ENCODE results near the gene ATG2A. TPM values are rescaled to one million over a fixed set of nuclear protein-coding genes. Genes with fewer than 3 reads are reported as not detected.

ATG2A gene
- polyA plus RNA-seq, 1 donor: 16.4 TPM

DNA sequence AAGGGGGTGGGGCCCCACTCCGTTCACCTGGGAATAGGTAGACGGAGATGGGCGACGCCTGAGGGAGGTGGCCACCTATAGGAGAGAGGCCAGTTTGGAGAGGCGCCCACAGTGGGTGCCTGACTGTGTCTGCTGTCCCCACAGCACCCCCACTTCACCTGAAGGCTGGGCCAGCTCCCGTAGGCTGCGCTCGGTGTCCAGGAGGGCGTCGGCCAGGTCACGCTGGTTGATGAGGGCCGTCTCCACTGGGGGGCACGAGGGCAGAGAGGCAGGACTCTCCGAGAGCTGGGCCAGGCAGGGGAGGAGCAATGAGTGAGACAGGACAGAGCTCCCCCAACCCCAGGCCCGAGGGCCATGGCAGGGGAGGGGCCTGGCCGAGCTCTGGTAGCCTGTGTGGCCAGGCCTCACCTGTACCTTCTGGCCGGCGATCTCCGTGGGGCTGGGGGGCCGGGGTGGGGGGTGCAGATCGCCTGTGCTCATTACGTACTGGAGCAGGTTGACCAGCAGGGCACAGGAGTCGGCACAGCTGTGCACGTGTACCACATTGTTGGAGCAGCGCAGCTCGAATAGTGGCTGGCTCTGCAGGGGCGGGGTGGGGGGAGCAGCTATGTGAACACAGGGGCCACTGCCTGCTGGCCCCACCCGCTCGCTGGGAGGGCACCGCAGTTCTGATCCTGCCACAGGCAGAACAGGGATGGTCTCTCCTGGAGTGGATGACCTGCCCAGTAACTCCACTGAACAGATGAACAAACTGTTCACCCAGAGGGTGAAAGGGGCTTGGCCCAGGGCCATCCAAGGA lies 14.7 kb downstream of the ATG2A start:
- DNase-seq: no peak

DNA sequence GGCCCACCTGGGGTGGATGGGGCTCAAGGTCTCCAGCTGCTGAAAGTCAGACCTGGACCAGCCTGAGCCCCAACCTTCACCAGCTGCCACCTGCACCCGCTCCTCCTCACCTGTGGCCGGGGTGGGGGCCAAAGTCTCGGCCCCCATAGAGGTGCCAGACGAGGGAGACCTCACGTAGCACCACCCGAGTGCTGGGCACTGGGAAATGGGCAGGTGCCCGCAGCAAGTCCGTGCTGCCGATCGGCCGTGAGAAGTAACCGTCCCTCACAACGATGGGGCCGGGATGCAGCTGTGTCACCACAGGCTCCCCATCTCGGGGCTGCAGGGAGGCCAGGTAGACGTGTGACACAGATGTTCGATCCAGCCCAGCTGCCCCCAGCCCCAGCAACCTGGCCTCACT lies 16.2 kb downstream of the ATG2A start:
- no peak for DNase-seq

DNA sequence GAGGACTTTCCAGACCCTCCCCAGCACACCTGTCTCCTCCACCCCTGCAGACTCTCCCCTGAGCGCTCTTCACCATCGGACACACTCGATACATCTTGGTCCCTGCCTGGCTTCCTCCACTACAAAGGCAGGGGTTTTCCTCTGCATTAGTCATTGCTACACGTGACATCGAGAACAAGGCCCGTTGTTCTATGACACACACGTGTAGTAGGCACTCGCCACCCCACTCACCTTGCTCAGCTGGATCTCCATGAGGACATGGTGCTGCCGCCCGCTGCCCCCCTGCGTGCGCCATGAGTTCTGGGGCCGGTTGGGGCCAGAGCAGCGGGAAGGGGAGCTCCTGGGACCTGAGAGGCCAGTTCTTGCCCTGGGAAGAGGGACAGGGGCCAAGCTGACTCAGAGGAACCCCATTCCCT lies 16.7 kb downstream of the ATG2A start:
- DNase-seq: no peak

DNA sequence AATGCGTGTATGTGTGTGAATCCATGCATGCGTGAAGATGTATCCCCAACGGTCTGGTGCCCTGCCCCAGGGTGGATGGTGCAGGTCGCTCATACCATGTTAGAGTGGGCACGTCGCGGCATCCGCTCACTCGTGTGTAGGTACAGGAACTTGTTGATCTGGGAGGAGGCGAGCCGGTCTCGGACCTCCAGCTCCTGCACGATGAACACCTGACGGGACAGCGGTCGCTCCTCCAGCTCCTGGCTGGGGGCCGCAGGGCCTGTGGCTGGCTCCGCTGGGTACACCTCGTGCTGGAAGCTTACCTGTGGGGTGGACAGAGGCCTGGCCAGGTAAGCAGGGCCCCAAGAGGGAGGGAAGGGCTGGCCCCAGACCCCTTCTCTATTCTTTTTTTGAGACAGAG lies 18.5 kb downstream of the ATG2A start:
- no peak for DNase-seq

DNA sequence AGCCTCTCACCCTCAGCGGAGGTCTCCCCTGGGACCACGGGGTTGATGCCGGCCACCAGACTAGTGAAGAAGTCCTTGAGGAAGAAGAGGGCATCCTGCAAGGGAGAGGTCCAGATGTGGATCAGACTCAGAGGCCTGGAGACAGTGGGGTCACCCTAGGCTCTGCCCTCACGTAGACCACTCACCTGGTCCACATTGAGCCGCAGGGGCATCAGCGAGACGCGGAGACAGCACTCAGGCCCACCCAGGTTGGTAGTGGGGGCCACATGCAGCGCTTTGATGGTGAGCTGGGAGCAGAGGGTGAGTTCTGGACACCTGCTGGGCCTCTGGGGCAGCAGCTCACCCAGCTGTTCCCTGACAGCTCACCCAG lies 18.9 kb downstream of the ATG2A start:
- no peak for DNase-seq

DNA sequence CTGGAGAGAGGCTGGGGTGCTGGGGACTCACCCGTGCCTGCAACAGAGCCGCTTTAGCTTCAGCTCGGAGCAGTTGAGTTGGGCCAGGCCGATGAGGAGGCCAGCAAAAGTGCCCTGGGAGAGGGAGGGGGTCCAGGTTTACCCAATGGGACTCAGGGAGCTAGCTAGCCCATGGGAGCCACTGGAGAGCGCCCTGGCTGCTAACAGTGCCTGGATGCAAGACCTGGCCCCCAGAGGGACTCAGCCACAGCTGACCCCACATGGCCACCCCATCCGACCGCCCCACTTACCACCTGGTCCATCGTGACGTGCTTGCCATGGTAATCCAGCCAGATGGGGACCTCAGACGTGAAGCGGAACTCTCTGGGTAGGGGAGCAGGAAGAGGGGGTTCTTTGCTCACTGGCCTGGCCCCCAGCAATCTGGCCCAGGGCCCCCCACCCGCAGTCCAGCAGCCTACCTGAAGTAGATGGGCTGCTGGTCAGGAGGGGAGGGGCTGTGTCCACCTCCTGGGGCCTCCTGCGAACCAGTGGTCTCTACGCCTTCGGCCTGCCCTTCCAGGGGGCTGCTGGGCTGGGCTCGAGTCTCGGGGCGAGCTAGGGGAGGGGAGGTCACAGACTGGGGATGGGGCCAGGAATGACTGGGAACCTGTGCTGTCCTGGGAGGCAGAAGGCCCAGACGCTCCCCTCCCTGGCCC lies 19.5 kb downstream of the ATG2A start:
- no peak for DNase-seq

DNA sequence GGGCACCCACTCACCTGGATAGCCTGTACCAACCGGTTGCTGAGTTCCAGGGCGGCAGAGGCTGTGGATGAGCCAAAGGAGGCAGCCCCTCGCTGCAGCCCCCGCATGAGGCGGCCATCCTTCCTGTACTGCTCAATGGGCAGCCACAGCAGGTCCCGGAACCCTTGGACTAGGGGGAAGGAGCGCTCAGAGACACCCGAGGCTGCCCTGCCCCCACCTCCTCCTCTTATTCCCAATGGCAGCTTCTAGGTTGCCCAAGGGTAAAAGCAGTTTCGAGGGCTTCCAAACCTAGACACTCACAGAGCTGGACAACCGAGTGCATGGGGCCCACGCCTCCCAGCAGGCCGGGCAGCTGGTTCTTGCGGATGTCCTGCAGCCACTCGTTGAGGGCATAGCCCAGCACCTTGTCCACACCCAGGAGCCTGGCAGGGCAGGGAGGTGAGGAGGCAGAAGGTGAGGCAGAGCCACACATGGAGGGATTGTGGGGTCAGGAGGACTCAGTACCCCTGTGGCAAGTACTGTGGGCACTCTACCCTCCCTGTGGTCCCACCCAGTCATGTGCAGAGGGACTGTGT lies 20.5 kb downstream of the ATG2A start:
- DNase-seq: no peak

DNA sequence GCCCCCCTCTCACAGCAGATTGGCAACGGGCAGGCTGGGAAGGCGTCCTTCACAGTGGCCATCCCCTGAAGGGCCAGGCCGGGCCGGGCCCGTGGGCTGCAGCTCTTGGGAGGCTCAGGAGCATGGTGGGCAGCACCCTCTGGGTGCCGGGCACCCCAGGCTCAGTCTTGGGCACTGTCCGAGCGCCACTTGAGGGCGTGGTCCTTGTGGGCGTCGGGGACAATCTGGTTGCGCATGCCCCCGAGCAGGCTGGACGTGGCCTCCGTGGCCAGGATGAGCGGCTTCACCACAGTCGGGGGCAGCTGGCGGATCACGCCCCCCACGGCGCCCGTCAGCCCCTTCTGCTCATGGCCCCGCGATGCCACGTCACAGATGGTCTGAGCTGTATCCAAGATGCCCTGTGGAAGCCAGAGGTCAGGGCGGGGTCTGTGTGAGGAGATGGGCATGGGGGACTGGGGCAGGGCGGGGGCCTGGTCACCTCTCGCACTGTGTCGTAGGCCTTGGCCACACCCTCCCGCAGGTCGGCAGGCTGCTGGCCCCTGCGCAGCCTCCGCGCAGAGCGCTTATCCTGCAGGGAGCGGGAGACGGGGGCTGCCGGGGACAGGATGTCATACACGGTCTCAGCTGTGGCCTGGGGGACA lies 22.1 kb downstream of the ATG2A start:
- DNase-seq: no peak

DNA sequence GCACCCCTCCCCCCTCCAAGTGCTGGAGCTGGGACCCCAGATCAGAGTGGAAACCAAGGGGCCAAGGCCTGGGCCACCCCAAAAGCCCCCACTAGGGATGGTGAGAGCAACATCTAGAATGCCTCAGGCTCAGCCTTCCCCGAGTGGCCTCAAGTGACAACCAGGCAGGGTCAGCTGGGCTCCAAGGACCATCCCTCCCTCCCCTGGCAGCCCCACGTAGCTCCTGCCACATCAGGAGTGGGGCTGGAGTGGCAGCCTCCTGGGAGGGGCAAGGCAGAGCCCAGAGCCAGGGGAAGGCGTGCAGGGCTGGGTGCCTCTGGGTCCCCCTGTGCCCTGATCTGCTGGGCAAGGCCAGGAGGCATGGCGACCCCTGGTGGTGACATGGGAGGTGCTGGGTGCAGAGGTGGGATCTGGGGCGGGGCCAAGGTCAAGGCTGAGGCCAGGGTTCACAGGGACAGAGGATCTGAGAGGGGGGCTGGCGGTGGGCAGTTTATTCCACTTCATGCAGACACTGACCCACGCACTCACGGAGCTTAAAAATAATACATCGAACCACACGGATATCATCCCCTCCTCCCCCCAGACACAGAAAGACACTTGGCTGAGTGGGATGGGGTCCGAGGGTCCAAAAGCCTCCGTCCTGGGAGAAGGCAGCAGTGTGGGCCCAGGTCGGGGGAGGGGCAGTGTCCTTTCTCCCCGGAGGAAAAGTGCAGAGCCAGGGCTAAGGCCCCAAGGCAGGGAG lies 22.8 kb downstream of the ATG2A start:
- DNase-seq: no peak

DNA sequence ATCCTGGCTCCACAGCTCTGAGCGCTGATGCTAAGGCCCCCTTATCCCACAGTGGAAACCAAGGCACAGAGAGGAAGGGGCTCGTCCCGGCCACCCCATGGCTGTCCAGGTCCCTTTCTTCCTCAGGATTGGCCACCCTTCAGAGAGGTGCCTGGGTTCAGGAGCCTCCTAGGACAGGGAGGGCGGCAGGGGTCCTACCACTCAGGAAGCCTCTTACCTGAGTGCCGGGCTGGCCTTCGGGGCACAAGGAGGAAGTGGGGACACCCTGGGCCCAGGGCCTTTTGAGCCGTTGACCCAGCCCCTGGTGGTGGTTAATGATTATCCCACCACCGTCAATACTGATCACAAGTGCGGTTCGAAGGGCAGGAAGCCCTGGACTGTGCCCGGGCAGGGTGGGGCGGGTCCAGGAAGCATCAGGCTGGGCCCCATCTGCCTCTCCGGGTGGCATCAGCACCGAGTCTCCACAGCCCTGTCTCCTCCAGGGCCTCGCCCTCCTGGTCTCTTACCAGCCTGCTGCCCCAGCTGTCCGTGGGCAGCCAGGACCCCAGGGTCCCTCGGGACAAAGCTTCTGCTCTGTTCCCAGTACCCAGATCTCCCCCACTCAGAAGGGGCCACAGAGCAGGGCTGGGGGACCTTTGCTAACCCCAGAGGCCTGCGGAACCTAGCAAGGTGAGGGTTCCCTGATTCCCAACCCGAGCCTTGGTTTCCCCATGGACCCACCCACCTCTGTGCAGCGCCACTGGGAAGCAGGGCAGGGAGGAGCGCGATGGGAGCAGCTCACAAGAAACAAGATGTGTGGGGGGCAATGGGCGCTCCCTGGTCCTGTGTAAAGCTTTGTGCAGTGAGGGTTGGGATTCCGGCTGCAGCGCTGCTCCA lies 23.6 kb downstream of the ATG2A start:
- DNase-seq: no peak

DNA sequence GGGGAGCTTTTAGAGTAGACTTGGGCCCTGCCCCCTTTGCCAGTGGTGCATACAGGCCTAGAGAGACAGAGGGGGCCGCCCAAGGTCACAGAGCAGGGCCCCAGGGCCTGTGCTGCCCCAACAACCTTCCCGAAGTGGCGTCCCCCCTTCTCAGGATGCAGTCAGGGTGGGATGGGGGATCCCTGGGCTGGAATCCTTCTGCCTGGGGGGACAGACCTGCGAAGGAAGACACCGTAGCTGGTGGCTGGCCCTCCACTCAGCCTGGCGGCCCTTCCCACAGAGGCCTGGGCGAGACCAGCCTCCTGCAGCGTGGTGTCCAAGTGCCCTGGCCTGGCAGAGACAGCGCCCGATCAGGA lies 24.2 kb downstream of the ATG2A start:
- DNase-seq: no peak

DNA sequence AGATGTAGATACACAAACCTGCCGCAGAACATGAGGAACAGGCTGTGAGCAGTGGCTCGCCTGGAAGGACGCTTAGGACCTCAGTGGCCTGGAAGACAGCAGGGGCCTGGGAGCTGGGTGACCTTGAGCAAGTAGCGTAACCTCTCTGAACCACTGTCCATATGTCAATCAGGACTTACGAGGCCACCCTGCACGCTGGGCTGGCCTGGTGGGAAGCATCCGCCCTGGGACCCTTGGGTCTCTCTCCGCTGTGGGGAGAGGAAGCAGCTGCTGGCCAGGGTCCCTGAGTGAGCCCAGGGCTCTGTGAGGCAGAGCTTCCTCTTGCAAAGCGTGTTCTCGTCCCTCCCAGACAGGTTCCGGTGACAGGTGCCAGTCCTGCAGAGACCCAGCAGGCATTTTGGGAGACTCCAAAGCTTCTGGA lies 24.6 kb downstream of the ATG2A start:
- DNase-seq: no peak

DNA sequence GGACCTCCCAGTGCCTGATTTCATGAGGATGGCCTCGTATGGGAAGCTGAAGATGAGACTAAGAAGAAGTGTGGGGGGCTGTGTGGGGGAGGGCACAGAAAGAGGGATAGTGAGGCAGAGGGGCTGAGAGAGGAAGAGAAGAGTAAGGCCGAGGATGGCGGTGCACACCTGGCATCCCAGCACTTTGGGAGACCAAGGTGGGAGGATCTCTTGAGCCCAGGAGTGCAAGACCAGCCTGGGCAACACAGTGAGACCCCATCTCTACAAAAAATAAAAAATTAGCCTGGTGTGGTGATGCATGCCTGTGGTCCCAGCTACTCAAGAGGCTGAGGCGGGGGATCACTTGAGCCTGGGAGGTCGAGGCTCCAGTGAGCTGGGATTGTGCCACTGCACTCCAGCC lies 25.1 kb downstream of the ATG2A start:
- no peak for DNase-seq

DNA sequence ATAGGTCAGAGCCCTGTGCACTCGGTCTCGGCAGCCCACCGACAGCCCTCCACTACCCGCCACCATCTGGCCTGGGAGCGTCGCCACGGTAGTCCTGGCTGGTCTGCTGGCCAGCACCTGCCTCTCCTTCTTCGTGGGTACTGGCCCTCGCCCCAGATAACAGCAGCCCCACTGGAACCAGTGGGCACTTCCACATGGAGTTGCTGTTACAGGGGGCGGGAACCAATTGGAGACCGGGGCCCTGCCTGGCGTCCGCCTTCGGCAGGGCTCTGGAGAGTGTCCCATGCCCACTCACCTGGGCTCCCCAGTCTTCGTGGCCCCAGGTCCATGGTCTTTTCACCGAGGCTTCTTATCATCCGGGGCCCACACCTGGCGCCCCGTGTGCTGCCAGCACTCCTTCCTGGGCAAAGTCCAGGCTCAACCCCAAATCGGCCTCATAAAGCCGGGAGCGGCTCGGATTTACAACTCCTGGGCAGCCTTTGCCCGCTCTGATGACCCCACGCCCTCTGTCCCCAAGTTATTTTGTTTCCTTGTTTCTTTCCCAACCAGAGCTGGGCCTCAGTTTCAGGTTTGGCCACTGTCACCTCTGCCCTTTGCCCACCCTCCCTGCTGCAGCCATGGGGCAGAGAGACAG lies 25.7 kb downstream of the ATG2A start:
- no peak for DNase-seq

DNA sequence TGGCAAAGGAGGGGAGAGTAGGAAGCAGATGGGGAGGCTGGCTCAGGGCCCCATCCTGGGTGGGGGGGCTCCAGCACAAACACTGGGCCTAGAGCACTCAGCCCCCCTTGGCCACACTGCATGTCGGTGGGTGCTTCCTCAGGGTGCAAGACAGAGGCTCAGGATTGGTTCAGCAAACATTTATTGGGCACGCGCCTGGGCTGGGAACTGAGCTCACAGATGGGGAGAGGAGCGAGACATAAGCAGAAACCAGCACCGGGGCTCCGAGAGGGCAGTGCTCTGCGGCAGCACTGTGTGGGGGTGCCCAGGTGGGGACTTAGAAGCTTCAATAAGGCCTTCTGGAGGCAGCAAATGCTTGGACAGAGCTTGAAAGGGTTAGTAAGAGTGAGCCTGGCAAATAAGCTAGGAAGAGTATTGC lies 26.5 kb downstream of the ATG2A start:
- no peak for DNase-seq

DNA sequence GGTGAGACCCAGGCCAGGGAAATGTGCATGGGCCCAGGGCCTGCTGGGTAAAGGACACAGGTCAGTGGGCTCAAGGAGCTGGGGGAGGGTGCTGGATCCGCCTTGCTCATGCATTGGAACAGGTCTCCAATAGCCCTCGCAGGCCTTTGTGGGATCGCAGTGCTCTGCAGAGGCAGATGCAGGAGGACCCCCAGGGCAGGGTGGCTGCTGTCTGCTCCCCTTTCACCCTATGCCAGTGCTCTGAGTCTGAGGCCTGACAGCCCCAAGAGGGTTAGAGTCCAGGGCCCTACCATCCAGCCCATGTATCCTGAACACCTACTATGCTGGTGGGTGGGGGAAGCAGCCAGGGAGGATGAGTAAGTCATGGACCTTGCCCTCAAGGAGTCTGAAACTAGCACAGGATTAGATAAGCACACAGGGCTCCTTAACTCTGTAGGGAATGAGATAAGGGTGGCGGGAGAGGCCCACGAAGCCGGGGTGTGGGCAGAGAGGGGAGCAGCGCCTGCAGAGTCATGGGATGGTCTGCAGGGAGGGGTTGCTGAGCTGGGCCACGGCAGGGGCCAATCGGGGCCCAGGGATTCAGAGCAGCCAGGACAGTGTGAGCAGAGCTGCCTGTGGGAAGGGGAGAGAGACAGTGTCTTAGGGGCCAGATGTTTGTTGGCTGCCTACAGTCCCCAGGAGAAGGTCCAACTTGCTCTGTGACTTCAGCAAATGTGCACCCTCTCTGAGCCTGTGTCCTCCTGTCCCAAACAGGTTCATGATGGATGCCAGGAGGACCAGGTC lies 28.1 kb downstream of the ATG2A start:
- DNase-seq: no peak

DNA sequence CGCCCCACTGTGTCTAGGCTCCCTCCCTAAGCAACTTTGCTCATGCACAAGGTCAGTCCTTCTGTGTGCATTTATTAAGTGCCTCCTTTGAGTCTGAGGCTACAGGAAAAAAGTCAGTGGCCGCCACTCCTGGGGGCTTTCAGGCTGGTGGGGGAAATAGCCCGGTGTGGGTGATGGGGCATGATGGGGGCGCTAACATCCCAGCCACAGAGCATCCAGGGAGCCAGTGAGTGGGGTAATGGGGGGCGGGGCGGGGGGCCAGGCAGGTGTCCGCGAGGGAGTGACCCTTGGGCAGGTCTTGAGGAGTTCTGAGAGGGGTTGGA lies 28.6 kb downstream of the ATG2A start:
- DNase-seq: no peak

DNA sequence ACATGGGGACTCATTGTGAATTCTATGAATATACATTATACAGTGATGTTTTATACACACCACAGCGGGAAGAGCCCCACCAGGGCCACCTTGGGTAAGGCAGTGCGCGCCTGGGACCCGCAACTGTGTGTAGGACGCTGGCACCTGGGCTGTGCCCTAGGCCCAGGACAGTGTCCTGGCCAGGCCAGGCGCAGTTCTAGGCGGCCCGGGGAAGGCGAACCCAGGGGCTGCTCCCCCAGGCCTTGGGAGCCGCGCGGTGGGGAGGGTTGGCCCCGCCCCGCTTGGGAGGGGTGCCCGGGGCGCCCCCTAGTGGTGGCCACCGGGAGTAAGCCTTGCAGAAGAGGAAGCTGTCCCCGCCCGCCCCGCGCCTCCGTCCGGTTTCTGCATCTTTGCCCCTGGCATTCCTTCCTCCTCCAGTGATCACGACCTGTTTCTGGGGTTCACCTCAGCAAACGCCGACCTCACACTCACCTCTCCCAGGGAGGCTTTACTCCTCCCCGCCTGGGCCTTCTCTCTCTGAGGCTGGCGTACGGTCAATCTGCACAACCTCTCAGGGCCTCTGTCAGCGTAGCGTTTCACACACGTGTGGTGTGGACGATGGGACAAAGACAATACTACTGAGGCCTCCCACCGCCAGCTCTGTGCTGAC lies 29.1 kb downstream of the ATG2A start:
- DNase-seq: peak; percentile 68

DNA sequence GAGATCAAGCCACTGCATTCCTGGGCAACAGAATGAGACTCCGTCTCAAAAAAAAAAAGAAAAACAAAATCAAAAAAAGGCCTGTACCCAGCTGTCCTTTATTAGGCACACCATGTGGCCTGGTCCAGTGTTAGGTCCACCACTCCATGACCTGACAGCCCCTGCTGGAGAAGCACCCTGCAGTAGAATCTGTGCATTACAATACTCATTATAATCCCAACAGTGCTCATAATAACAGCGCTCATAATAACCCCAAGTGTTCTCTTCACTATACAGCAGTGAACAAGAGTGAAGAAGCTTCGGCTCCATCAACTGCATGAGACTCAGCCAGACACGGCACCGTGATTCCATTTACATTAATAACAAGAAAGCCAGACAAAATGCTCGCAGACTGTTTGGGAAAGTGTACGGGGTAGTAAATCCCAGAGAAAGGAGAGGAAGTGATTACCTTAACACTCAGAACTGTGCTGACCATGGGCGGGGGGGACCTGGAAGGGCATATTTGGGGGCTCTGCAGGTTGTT lies 29.7 kb downstream of the ATG2A start:
- no peak for DNase-seq
